Astrocyte of the cerebellum (primary cell): ENCODE results near the gene RNASET2.

Experiments used
- DNase-seq: peaks from one replicate; pipeline ENCODE4 v3.0.0-alpha.2; 2011; ENCODE audit warnings: low read depth
- H3K4me3 ChIP-seq: 2 replicates; pipeline ENCODE4 v1.5.1; 2011; ENCODE audit warnings: mild to moderate bottlenecking, low read depth, low read length, moderate library complexity
- CTCF ChIP-seq: IDR thresholded peaks from 2 replicates; pipeline ENCODE4 v1.5.1; 2012; ENCODE audit warnings: low read length, low read depth, moderate library complexity, mild to moderate bottlenecking; ENCODE audit errors: missing control alignments
- in situ Hi-C: cut with HindIII; loops from 2 replicates; pipeline ENCODE4 v1.10.0; 2017; ENCODE audit warnings: low sequenced_read_pairs

The RNASET2 gene

GRCh38 chr6:166971271-166971670 lies 14.9 kb upstream of the RNASET2 start:
- no peak for DNase-seq
- TF ChIP-seq CTCF: no peak
- in situ Hi-C loops: no loop called here

GRCh38 chr6:166970776-166971175 lies 14.4 kb upstream of the RNASET2 start:
- no peak overlapping the region for H3K4me3 ChIP-seq
- no peak for TF ChIP-seq CTCF
- in situ Hi-C loops: no loop called here
- DNase-seq: no peak

More at GRCh38 chr6:166971271-166971670, 14.9 kb upstream of the RNASET2 start:
- H3K4me3 ChIP-seq: no peak overlapping the region

GRCh38 chr6:166970091-166970490 lies 13.7 kb upstream of the RNASET2 start:
- in situ Hi-C loops: no loop called here
- no peak for TF ChIP-seq CTCF

GRCh38 chr6:166969390-166970002 lies 13.1 kb upstream of the RNASET2 start:
- in situ Hi-C loops: no loop called here
- no peak for TF ChIP-seq CTCF
- no peak overlapping the region for H3K4me3 ChIP-seq
- DNase-seq: no peak

More at GRCh38 chr6:166970091-166970490, 13.7 kb upstream of the RNASET2 start:
- no peak overlapping the region for H3K4me3 ChIP-seq
- no peak for DNase-seq

GRCh38 chr6:166966268-166966667 lies 9.9 kb upstream of the RNASET2 start:
- no peak for DNase-seq
- in situ Hi-C loops: no loop called here
- no peak for TF ChIP-seq CTCF
- H3K4me3 ChIP-seq: no peak overlapping the region

GRCh38 chr6:166960609-166960978 lies 4.2 kb upstream of the RNASET2 start:
- TF ChIP-seq CTCF: no peak
- no peak overlapping the region for H3K4me3 ChIP-seq
- DNase-seq: no peak
- in situ Hi-C loops: no loop called here
